ENCODE results near the gene HMX3. TPM values are rescaled to one million over a fixed set of nuclear protein-coding genes. Genes with fewer than 3 reads are reported as not detected.

The HMX3 gene
- total RNA-seq, 1 experiment from 2014 or later = not detected

DNA sequence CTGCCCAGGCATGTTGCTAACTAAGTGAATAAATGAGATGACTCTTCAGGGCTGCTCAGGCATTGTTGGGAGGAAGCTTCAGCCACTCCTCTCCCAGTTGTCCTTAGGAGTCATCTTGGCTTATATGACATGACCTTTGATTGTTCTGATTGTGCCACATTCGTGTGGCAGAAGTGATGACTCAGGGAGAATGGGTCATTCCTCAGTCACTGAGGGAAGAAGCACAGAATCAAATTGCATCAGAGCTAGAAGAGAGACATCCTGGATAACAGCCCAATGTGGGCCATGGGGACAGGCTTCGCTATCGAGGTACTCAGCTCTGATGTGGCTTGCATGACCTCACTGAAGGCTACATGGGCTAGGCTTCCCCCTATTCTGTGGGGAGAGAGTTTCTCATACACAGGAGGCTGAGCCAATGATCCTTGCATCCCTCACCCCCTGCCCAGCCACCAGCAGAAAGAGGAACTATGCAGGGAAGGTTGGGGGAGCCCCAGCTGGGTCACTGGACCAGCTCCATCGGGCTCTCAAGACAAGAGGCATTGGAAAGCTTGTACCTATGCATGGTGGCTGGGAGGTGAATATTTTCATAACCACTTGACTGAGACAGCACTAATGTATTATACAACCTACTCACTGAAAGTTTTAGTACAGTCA lies 6.0 kb upstream of the HMX3 start:
- Histone ChIP-seq H3K79me1 (ENCODE audit: insufficient read depth, low read depth, low read length, poor library complexity, severe bottlenecking) (no peaks in the 10 kb centered on the region), H3K56ac (ENCODE audit: insufficient read length, low read depth, low read length) (no peak overlapping the region), H3K79me2 (ENCODE audit: insufficient read depth, low read length) (no peaks in the 10 kb centered on the region), H2BK12ac (ENCODE audit: insufficient read length, low read depth, low read length) (no peak overlapping the region), H4K8ac (replicated peaks; ENCODE audit: insufficient read length, low read depth, low read length) (no peak overlapping the region), H3K27me3 (ENCODE audit: insufficient read depth, low read length) (peaks cover 38% of the 10 kb centered on the region), H3T11ph (ENCODE audit: low read length) (no peak overlapping the region), H4K5ac (ENCODE audit: insufficient read length, low read depth, low read length) (no peak overlapping the region), H3K27ac (ENCODE audit: insufficient read length, low read depth, low read length) (no peak overlapping the region), H4K91ac (ENCODE audit: insufficient read length, low read depth, low read length) (no peak overlapping the region), H2BK5ac (ENCODE audit: insufficient read length, low read length) (no peak overlapping the region), H3K14ac (ENCODE audit: insufficient read depth, low read length) (no peak overlapping the region), H3K23me2 (ENCODE audit: insufficient read length, low read depth, low read length, poor library complexity, severe bottlenecking) (peaks cover 9% of the 10 kb centered on the region), H3K4ac (ENCODE audit: low read depth, low read length) (no peak overlapping the region), H3K4me2 (ENCODE audit: insufficient read depth, insufficient read length, low read length) (no peak overlapping the region), H2AK5ac (ENCODE audit: insufficient read length, low read length) (no peak overlapping the region), H2BK20ac (ENCODE audit: low read depth, low read length, poor library complexity, severe bottlenecking) (no peak overlapping the region), H2BK15ac (ENCODE audit: low read depth, low read length) (no peak overlapping the region), H3K4me1 (ENCODE audit: insufficient read depth, low read length) (no peaks in the 10 kb centered on the region; the same call in 1 of the 2 replicates), H3K9ac (ENCODE audit: extremely low read depth, insufficient read length, low read length) (no peak overlapping the region), H2AFZ (ENCODE audit: low read length) (no peak overlapping the region), H4K20me1 (ENCODE audit: control insufficient read depth, insufficient read depth, insufficient read length) (no peaks in the 10 kb centered on the region), H3K23ac (ENCODE audit: insufficient read length, low read depth, low read length) (no peak overlapping the region), H3K18ac (ENCODE audit: insufficient read length, low read depth, low read length) (no peak overlapping the region), H2BK120ac (ENCODE audit: low read depth, low read length, poor library complexity, severe bottlenecking) (no peak overlapping the region), H3K9me3 (ENCODE audit: control insufficient read depth, low read depth, low read length) (no peaks in the 10 kb centered on the region)
- WGBS (ENCODE audit: extremely low coverage, insufficient read length, low lambda C conversion rate) = no CpG with 5 or more reads among the region's 4 CpGs
- H3K27ac Mint-ChIP-seq = no peak overlapping the region; a peak in 1 of 7 replicates
- no peak for DNase-seq
- H3K27me3 Mint-ChIP-seq (ENCODE audit: low read depth) = peaks cover 96% of the 10 kb centered on the region
- TF ChIP-seq, protein P1, sequence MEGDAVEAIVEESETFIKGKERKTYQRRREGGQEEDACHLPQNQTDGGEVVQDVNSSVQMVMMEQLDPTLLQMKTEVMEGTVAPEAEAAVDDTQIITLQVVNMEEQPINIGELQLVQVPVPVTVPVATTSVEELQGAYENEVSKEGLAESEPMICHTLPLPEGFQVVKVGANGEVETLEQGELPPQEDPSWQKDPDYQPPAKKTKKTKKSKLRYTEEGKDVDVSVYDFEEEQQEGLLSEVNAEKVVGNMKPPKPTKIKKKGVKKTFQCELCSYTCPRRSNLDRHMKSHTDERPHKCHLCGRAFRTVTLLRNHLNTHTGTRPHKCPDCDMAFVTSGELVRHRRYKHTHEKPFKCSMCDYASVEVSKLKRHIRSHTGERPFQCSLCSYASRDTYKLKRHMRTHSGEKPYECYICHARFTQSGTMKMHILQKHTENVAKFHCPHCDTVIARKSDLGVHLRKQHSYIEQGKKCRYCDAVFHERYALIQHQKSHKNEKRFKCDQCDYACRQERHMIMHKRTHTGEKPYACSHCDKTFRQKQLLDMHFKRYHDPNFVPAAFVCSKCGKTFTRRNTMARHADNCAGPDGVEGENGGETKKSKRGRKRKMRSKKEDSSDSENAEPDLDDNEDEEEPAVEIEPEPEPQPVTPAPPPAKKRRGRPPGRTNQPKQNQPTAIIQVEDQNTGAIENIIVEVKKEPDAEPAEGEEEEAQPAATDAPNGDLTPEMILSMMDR (conservative IDR thresholded peaks at IDR 0.05) = no peak
- peaks cover 0 to 2% of the 10 kb centered on the region in 2 experiments; a peak in 1 of 5 replicates for H3K9me3 Mint-ChIP-seq
- no peaks in the 10 kb centered on the region for H3K36me3 Mint-ChIP-seq (ENCODE audit: insufficient read depth in 1 of 3, low read depth in 3 of 3)
- no peak overlapping the region for H3K4me3 Mint-ChIP-seq
- H3K4me1 Mint-ChIP-seq = peaks cover 18 to 22% of the 10 kb centered on the region in 2 experiments
